Measurements from ENCODE around the gene RHEBL1.
A peak's percentile ranks its signal among the peaks of the same experiment; 100 is the strongest.

Gene RHEBL1, protein sequence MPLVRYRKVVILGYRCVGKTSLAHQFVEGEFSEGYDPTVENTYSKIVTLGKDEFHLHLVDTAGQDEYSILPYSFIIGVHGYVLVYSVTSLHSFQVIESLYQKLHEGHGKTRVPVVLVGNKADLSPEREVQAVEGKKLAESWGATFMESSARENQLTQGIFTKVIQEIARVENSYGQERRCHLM

DNA sequence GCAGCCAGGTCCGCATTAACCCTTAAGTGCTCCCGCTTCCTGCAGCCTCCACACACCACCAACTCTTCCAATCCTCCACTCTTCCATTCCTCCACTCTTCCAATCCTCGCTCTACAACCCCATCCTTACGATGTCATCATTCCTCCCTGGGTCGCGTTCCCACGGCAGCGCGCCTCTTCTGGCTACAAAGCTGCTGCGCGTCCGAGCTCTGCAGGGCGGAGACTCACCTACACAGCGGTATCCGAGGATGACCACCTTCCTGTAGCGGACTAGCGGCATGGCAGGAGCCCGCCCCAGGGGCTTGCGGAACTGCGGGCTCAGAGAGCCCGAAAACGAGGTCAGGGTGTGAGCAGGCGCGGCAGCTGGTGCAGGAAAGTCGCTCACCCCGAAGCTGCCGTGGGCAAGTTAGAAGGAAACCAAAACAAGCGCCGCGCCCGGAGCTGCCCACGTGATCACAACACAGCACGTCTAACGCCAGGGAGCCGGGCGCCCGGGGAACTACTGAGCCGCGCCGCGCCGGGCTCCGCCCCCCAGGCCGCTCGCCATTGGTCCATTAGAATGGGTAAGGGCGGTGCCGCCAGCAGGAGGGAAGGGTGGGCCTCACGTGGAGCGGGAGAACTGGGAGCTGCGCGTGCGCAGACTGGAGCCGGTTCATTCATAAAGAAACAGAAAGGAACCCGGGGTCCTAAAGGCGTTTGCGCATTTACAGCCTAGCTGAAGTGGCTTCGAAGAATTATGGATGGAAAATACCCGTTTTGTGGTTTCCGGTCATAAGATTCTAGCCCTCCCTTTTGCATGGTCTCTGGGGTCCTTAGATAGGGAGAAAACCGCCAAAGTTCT lies at the start of gene RHEBL1:
Gene RHEBL1, minus strand, starts transcription at position 473 of the 840 bp plus-strand sequence. Its CDS starts 194 bp downstream, at position 279.
- peak; percentile 95 for DNase-seq (ENCODE audit: low spot score)

DNA sequence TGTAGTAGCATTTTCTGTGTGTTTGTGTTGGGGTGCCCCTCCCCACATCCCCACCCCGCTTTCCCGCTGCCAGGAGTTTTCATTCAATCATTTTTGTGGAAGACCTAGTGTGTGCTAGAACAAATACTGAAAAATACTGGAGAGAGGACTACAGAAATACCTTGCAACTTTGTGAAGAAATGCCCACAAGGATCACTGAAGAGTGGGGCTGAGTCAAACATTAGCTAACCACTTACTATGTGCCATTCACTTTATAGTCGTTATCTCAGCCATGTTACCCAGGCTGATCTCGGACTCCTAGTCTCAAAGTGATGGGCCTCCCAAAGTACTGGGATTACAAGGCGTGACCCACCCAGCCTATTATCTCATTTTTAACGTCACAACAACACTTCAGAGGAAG lies 41.4 kb upstream of the RHEBL1 start:
- no peak for DNase-seq (ENCODE audit: low spot score)

DNA sequence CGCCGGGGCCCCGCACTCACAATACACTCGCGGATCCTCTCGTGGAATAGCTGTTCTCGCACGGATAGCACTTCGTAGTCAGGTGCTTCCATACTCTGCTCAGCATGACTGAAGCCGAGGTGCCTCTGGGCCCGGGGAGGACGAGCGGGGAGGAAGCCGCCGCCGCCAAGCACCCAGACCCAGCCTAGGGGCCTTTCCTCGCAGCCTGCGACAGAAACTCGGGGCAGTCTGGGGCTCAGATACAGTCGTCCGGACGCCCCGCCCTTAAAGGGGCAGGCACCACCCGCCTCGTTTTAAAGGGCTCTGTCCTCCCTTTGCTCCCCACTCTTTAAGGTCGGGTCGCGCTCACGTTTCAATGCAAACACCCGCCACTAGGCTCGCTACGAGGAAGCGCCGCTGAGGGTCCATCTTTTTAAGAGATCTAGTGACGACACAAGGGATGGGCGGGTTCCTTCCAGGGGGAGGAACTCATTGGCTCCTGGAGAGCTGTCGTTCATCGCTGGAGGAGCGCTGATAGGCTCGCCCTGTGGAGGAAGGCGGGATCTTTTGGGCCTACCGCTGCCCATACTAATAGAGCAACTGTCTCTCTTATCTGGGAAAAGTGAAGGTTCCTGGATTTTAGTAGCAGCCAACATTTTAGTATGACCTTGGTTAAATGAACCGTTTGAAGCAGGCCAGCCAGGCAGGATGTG lies 40.8 kb upstream of the RHEBL1 start, which contains the start of gene LMBR1L:
Gene LMBR1L, minus strand, starts transcription at position 384 of the 692 bp plus-strand sequence. Its CDS starts 292 bp downstream, at position 92.
- DNase-seq (ENCODE audit: low spot score): peak; percentile 98

DNA sequence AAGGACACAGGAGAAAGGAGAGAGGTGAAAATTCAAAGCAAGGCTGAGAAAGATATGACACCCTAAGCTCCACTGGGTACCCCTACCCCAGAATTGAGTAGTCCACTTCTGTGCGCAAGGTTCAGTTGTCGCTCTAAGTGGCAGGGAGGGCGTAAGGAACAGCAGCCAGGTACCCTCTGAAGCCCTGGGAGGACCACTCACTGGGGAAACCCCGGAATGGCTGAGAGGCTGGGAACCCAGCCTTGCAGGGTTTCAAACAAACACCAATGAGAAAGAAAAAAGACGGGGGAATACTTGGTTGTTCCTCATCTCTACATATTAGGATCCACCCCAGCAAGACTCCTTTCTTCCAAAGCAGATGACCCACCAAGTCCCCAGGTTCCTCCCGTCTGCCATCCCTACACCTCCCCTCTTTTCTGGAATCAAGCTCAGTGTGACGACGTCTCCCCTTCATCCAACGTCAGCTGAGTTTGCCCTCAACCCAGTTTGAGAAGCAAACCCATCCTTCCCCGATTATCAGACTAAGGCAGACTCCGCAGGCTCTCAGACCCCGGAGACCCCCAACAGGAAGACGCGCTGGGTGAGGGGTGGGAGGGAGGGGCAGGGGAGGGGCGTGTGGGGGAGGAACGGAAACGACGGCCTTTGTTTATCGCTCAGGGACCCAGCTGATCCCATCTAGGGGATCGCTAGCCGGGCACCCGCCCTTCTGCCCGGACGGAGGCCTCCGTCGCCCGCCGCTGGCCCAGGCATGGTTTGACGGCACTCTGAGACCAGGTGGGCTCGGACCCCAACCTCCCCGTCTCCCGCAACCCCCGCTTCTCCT lies 40.1 kb upstream of the RHEBL1 start:
- DNase-seq (ENCODE audit: low spot score): no peak

DNA sequence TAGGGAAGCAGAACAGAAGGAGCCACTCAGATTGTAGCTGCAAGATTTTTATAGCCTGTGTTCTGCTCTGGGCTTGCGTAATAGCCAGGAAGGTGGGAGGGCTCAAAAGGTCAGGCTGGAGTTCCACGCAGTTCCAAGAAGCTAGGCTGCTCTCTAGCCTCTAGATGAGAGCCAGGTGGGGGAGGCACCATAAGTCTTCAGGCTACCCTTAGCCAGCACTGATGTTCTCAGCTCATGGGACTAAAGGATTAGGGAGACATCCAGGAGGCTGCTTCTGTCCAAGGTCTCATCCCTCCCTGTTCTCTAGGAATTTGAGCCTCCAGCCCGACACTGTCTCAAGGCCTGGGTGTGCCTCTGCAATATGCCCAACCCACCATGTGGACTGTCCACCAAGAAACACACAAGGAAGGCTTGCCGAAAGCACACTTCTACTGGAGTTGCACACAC lies 39.2 kb upstream of the RHEBL1 start:
- DNase-seq (ENCODE audit: low spot score): no peak

DNA sequence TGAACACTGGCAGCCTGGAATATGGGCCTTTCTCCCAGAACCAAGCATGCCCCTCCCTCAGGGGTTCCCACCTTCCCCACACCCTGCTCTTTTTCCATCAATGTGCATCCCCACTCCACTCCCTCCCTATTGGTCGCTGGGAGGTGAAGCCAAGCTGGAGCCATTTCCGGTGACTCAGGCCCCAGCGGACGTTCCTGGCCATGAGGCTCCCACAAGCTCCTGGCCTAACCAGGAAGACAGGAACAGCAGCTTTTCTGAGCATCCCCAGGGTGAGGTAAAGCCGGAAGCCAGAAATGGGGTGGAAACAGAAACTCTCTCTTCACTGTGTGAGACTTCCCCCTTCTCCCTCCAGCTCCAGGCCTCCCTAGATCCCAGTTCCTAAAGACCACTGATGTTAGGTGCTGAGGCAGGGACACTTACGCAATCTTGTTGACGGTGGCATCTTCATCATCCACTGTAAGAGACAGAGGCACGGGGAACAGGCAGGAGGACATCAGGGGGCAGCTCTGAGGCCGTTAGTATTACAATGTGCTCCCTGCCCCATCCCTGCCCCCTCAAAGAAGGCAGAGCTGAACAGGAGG lies 35.8 kb upstream of the RHEBL1 start:
- DNase-seq (ENCODE audit: low spot score): no peak

DNA sequence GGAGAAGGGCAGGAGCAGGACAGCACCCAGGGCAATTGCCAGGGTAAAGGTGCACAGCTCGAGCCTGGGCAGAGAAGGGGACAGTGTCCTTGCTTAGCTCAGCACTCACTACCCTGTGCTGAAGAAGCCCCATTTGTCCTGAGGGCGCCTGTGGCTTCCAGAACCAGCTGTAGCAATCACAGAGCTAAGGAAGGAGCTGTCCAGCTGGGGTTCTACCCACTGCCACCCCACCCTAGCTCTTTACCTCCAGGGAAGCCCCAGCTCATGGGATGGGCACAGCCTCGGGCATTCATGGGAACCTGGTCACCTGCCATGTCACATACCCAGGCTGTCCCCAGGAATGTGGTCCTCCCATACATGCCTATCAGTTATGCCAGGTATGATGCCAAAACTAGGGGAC lies 35.0 kb upstream of the RHEBL1 start:
- no peak for DNase-seq (ENCODE audit: low spot score)

DNA sequence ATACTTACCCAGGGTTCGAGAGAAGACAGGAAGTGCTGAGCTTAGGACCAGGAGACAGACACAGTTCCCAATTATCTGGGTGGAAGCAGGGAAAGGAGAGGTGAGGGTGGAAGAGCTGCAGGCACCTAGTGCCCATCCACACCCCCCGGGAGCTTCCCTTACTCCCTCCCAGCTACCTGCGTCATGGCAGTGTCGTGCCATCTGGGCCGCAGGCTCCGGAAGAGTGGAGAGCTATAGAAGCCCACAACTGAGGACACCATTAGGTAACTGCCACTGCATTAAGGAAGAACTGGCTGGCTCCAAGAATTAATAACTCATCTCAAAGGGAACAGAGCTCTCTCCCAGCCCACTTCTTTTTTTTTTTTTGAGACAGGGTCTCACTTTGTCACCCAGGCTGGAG lies 30.6 kb upstream of the RHEBL1 start:
- no peak for DNase-seq (ENCODE audit: low spot score)

DNA sequence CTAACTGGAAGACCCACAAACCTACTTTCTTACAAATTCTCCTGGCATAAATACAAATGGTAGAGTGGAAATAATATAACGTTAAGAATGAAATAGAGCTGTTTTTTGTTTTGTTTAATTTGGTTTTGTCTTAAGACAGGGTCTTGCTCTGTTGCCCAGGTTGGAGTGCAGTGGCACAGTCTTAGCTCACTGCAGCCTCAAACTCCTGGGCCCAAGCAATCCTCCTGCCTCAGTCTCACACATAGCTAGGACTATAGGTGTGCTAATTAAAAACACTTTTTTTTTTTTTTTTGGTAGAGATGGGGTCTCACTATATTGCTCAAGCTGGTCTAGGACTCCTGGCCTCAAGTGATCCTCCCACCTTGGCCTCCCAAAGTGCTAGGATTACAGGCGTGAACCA lies 28.9 kb upstream of the RHEBL1 start:
- no peak for DNase-seq (ENCODE audit: low spot score)

DNA sequence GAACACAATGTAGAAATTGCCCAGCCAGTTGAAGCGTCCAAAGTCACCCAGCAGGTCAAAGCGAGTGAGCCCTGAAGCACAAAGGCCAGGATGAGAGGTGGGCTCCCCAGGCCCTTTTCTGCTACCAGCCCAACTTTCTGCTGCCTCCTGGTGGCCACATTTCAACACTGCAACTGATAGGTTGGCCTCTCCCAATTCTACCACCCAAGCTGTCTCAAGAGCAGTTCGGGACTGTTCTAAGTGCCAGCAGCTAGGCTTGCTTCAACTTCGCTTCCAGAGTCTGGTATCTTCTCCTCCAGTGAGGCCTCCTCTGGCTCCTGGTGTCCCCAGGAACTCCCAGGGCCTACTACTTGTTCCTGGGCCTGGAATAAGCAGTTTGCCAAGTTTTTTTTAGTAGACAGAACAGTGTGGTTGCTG lies 28.3 kb upstream of the RHEBL1 start:
- DNase-seq (ENCODE audit: low spot score): no peak

DNA sequence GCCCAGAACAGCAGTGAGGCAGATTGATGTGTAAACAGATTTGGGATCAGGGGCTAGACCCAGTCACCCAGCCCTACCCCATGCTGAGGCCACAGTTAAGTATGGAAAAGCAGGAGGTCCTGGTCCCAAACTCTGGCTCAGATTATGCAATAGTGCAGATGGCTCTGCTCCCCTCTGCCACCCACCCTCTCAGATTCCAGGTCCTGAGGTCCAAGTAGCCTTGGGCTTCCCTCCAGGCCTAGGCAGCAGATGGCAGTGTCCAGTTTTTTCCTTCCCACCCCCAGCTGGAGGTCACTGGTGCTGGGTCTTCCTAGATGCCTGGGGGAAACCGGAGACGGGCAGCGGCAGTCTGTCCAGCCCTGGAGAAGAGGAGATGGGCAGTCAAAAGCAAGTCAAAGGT lies 27.6 kb upstream of the RHEBL1 start:
- no peak for DNase-seq (ENCODE audit: low spot score)

DNA sequence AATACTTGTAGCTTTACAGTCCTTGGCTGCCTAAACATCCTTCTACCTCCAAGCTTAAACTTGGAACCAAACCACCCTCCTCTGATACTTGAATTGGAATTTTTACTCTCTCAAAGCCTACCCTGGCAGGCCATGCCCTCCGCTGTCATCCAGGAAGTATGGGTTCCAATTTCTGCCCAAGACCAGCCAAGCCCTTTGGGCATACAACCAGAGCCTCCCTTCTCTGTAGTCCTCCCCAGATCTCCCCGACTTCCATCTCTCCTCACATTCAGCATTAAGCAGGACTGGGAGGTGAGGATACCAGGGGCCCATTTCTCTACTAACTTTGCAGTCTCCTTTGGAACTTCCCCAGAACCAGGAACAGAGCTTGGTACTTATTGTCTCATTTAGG lies 25.2 kb upstream of the RHEBL1 start:
- no peak for DNase-seq (ENCODE audit: low spot score)

DNA sequence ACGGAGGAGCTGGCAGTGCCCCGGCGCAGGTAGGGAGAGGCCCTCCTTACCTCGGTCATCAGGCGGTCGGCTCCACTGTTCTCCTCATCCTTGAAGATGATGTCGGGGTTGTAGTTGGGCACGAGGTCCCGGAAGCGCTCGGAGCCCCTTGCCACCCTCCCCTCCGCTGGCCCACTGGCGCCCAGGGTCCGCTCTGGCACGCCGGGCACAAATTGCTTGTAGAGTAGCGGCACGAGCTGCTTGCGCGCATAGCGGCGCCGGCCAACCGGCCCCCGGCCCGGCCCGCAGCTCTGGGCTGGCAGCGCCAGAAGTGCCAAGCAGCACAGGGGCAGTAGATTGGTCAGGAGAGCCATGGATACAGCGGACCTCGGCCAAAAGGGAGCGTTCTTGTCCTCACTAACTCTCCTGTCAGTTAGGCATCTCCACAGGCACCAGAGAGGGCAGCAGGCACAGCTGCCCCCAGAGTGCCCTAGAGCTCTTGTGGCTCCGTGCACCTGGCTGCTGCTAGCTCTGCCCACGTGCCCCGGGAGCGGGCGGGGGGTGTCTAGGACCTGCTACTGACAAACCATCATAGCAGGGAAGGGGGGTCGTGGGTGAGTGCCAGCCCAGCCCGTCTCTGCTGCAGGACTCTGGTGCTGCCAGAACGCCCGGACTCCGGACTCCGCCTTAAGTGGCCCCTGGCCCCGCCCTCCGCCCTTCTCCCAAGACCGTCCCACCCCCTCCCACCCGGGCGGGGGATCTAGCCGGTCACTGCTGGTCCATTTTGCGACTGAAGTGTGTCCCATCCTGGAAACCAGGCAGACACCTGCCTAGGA lies 24.6 kb upstream of the RHEBL1 start, which contains the start of gene DHH:
Gene DHH, minus strand, starts transcription at position 642 of the 815 bp plus-strand sequence. Its CDS starts 289 bp downstream, at position 353.
- no peak for DNase-seq (ENCODE audit: low spot score)

DNA sequence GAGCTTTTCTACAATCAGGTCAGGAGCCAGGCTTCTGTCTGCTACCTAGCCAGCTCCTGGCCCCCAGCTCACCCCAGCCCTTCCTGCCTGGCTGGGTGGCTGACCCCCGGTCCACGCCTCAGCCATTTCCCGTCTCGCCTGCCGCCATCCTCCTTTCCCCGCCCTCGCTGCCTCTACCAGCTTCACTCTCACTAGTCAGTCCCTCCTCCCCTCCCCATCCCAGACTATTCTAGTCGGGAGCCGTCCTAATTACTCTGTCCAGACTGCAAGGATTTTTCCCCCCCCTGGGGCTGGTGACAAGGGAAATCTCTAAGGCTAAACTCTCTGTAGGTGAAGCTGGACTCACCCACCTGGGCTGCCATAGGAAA lies 24.0 kb upstream of the RHEBL1 start:
- DNase-seq (ENCODE audit: low spot score): no peak

DNA sequence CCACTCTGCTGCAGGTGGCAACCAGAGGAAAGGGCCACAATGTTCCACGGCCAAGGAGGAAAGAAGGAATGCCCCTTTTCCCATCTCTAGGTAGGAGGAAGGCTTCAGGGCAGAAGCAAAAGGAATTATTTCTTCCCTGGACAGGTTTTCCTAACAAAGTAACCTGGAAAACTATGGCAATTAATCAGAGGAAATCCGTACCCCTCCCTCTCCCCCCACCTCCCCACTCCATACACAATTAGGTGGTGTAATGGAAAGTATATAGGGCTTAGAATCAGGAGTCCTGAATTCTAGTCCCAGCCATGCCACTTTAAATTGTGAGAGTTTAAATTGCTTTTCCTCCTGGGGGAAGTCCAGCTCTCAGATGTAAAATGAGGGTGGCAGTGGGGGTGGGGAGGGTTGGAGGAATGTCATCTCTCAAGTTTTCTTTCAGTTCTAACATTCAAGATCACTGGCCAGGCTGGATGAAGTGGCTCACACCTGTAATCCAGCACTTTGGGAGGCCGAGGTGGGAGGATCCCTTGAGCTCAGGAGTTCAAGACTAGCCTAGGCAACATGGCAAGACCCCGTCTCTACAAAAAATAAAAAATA lies 23.1 kb upstream of the RHEBL1 start:
- DNase-seq (ENCODE audit: low spot score): no peak

DNA sequence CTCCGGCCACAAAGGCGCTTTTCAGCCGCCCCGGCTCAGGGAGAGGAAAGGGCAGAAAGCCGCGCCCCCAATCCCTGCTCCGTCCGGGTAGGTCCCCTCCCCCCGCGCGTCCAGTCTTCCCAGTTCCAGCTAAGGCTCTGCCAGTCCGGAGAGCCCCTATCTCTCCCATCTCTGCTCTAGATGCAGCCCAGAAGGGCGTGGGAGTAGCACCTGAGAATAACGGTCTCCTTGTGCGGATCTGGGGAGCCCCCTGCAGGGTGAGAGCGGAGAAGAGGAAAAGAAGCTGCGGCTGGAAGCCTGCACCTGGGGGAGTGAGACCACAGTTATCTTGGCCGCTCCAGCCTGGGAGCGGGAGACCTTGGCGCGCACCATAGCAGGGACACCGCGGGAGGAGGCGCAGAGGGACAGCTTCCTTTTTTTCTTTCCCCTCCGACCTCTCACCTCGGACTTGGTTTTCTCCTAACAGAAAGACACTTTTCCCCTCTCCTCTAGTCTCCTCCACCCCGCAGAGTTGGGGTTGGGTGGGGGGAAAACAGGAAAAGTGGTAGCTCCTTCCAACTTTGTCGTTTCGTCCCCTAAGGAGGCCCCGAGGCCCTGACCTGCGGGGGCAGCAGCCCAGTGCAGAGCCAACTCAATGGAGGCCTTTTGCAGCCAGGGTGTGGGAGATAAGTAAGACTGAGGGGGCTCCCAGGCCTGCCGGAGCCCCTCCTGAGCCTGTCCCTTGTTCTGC lies 22.5 kb upstream of the RHEBL1 start:
- DNase-seq (ENCODE audit: low spot score): peak; percentile 59

DNA sequence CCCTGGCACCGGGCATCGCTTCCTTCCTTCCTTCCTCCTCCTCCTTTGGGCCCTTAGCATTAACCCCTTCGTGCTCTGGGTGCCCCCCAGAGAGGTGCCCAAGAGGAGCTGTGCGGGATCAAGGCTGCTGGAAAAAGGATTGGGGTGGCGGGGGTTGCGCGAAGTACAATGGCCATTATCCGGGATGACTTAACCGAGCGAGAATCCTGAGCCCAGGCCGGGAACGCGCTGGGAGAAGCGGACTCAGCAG lies 22.0 kb upstream of the RHEBL1 start:
- no peak for DNase-seq (ENCODE audit: low spot score)

DNA sequence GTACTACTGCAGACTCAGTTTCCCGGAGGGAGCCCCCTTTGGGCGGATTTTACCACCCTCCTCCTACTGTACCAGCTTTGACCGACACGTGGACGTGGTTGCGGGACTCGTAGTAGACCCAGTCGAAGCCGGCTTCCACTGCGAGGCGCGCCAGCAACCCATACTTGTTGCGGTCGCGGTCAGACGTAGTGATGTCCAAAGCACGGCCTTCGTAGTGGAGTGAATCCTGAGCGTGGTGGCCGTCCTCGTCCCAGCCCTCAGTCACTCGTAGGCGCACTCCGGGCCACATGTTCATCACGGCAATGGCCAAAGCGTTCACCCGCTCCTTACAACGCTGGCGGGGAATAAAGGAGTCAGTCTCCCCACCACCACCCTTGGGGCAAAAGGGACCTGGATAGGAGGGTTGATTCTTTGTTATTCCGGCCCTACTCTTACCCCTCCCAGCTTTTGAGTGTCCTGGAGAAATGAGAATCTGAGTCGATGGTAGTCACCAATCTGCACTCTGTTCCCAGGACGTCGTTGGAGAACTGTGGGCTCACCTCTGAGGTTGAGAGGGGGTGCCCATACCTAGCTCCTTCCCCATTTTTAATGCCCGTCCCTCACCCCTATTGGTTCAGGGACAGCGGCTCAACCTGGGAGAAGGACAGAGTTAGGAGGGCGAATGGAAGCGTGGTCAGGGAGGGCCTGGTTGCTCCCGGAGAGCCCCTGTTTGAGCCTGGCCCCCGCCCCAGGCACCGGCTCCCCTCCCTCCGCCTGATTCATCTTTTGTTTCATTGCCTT lies 21.5 kb upstream of the RHEBL1 start:
- no peak for DNase-seq (ENCODE audit: low spot score)
